ENCODE data around the gene CRB1. TPM values are rescaled to one million over a fixed set of nuclear protein-coding genes. Genes with fewer than 3 reads are reported as not detected.

The CRB1 gene
- polyA plus RNA-seq, 1 donor from 2014 or later, result 2.3 TPM

- TF ChIP-seq EZH2 (IDR thresholded peaks at IDR 0.05; ENCODE audit: borderline replicate concordance, insufficient read depth, low read length, poor library complexity, severe bottlenecking), result no peak
- no peak for TF ChIP-seq EP300 (conservative IDR thresholded peaks at IDR 0.05; ENCODE audit: poor library complexity, severe bottlenecking)
- no peak for TF ChIP-seq TAF1 (IDR thresholded peaks at IDR 0.05; ENCODE audit: low read depth)
- H3K79me2 ChIP-seq (replicated peaks; ENCODE audit: insufficient read depth, low read length), result no peaks in the 10 kb centered on the region
- no peaks in the 10 kb centered on the region for H3K9me2 ChIP-seq (ENCODE audit: insufficient read depth, low read length)
- no peak overlapping the region for H3K27ac ChIP-seq (ENCODE audit: low read length)
- no peak overlapping the region for H3K9ac ChIP-seq (ENCODE audit: low read length)
- H3K4me3 ChIP-seq (ENCODE audit: low read length), result no peak overlapping the region
- H3K27me3 ChIP-seq (ENCODE audit: insufficient read depth, low read depth, low read length), result no peaks in the 10 kb centered on the region
- H3F3A ChIP-seq (ENCODE audit: insufficient read depth, low read length, poor library complexity, severe bottlenecking), result no peaks in the 10 kb centered on the region
- no peaks in the 10 kb centered on the region for H4K20me1 ChIP-seq (ENCODE audit: insufficient read depth)
- no peaks in the 10 kb centered on the region for H3K9me3 ChIP-seq (ENCODE audit: low read length)
- no peaks in the 10 kb centered on the region for H3K36me3 ChIP-seq (ENCODE audit: insufficient read depth, low read length)
- H3K4me2 ChIP-seq (ENCODE audit: low read length), result no peak overlapping the region
- H2AFZ ChIP-seq (ENCODE audit: low read depth, low read length), result no peak overlapping the region
Measured at GRCh38 chr1:197390856-197391255, 122.8 kb downstream of the CRB1 start.

- no peaks in the 10 kb centered on the region for H3K36me3 ChIP-seq (ENCODE audit: insufficient read depth, low read length)
- H3K9me2 ChIP-seq (ENCODE audit: insufficient read depth, low read length), result no peaks in the 10 kb centered on the region
- no peaks in the 10 kb centered on the region for H3K27me3 ChIP-seq (ENCODE audit: insufficient read depth, low read depth, low read length)
Measured at GRCh38 chr1:197391303-197392226, 123.5 kb downstream of the CRB1 start.

More at GRCh38 chr1:197391303-197392226, 123.5 kb downstream of the CRB1 start:
- Histone ChIP-seq H4K20me1 (ENCODE audit: insufficient read depth) (no peaks in the 10 kb centered on the region), H3K4me3 (ENCODE audit: low read length) (no peak overlapping the region), H3K79me2 (replicated peaks; ENCODE audit: insufficient read depth, low read length) (no peaks in the 10 kb centered on the region), H3K4me2 (ENCODE audit: low read length) (no peak overlapping the region), H2AFZ (ENCODE audit: low read depth, low read length) (no peak overlapping the region), H3F3A (ENCODE audit: insufficient read depth, low read length, poor library complexity, severe bottlenecking) (no peaks in the 10 kb centered on the region), H3K9me3 (ENCODE audit: low read length) (no peaks in the 10 kb centered on the region), H3K27ac (ENCODE audit: low read length) (no peak overlapping the region), H3K9ac (ENCODE audit: low read length) (no peak overlapping the region)
- TF ChIP-seq EZH2 (IDR thresholded peaks at IDR 0.05; ENCODE audit: borderline replicate concordance, insufficient read depth, low read length, poor library complexity, severe bottlenecking) (no peak), MXI1 (conservative IDR thresholded peaks at IDR 0.05; ENCODE audit: poor library complexity, severe bottlenecking) (no peak), SMC3 (conservative IDR thresholded peaks at IDR 0.05; ENCODE audit: poor library complexity) (no peak), POLR2AphosphoS5 (IDR thresholded peaks at IDR 0.05) (no peak), EP300 (conservative IDR thresholded peaks at IDR 0.05; ENCODE audit: poor library complexity, severe bottlenecking) (no peak), CTCF (IDR thresholded peaks at IDR 0.05; ENCODE audit: poor library complexity, severe bottlenecking) (no peak), RAD21 (conservative IDR thresholded peaks at IDR 0.05) (no peak), REST (IDR thresholded peaks at IDR 0.05; ENCODE audit: borderline replicate concordance) (no peak), TAF1 (IDR thresholded peaks at IDR 0.05; ENCODE audit: low read depth) (no peak)

All from neural cell (in vitro differentiated cells).